HL-60 (cell line): ENCODE results near the gene PIMREG.
A peak's percentile ranks its signal among the peaks of the same experiment; 100 is the strongest.

Experiments used
- DNase-seq, 2 experiments: peaks; one replicate each; pipeline ENCODE4 v3.0.0-alpha.2; 2010 to 2020; ENCODE audit warnings: low read depth in 1 of 2, low spot score in 1 of 2
- H3K27ac ChIP-seq: fragments of 250-450 bp; sonication (Bioruptor Pico); replicated peaks from 2 replicates; pipeline ENCODE4 v1.5.1; 2020; ENCODE audit warnings: mild to moderate bottlenecking, moderate library complexity
- H3K27me3 ChIP-seq: fragments of 250-450 bp; sonication (Bioruptor Pico); 2 replicates; pipeline ENCODE4 v1.5.1; 2021; ENCODE audit warnings: mild to moderate bottlenecking, moderate library complexity; ENCODE audit not compliant: insufficient read depth, poor library complexity, severe bottlenecking
- H3K4me3 ChIP-seq: replicated peaks from 2 replicates; pipeline ENCODE4 v1.5.1; 2011; ENCODE audit warnings: mild to moderate bottlenecking, control low read depth, low read length; ENCODE audit not compliant: insufficient read depth
- GABPA ChIP-seq: IDR thresholded peaks from 2 replicates; pipeline ENCODE4 v1.6.1; 2012; ENCODE audit warnings: low read depth
- POLR2AphosphoS5 ChIP-seq: IDR thresholded peaks from 2 replicates; pipeline ENCODE4 v1.6.1; 2012; ENCODE audit warnings: low read depth
- SPI1 ChIP-seq: IDR thresholded peaks from 2 replicates; pipeline ENCODE4 v1.6.1; 2012; ENCODE audit warnings: low read depth, mild to moderate bottlenecking, borderline replicate concordance
- TF ChIP-seq, protein P1 (sequence below): IDR thresholded peaks from one replicate; pipeline ENCODE4 v1.5.1; 2011; ENCODE audit warnings: low read length, control low read depth, inconsistent platforms; ENCODE audit not compliant: insufficient read depth
- TF ChIP-seq, protein P2 (sequence below): IDR thresholded peaks from 2 replicates; pipeline ENCODE4 v1.6.1; 2012; ENCODE audit warnings: low read depth; ENCODE audit not compliant: insufficient replicate concordance

The PIMREG gene

DNA sequence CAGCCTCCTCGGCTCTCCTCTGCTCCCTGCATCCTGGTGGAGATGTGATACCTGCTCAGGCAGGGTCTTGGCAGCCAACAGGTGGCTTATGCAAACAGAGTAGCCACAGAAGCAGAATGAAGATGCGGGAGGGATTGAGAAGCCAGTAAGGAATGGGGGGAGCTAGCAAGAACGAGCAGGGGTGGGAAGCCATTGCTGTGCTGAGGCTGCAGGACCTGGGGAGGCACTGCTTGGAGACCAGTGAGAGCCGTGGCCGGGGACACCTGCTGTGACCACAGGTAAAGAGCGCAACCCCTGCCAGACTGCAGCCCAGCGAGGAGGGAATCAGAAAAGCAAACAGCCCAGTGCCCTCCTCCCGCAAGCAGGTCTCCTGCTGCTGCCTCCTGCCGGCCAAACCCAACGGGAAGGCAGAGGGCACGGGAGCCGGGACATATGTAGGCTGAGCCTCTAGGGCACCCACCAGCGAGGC, 24.0 kb upstream of the PIMREG start:
- Histone ChIP-seq H3K27ac (no peak overlapping the region), H3K4me3 (no peak overlapping the region), H3K27me3 (no peaks in the 10 kb centered on the region)
- peak in 1 of 2 experiments; percentile 1 for DNase-seq
- TF ChIP-seq GABPA: no peak
- TF ChIP-seq, protein P1, sequence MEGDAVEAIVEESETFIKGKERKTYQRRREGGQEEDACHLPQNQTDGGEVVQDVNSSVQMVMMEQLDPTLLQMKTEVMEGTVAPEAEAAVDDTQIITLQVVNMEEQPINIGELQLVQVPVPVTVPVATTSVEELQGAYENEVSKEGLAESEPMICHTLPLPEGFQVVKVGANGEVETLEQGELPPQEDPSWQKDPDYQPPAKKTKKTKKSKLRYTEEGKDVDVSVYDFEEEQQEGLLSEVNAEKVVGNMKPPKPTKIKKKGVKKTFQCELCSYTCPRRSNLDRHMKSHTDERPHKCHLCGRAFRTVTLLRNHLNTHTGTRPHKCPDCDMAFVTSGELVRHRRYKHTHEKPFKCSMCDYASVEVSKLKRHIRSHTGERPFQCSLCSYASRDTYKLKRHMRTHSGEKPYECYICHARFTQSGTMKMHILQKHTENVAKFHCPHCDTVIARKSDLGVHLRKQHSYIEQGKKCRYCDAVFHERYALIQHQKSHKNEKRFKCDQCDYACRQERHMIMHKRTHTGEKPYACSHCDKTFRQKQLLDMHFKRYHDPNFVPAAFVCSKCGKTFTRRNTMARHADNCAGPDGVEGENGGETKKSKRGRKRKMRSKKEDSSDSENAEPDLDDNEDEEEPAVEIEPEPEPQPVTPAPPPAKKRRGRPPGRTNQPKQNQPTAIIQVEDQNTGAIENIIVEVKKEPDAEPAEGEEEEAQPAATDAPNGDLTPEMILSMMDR: no peak
- no peak for TF ChIP-seq POLR2AphosphoS5
- TF ChIP-seq SPI1: no peak
- TF ChIP-seq, protein P2, sequence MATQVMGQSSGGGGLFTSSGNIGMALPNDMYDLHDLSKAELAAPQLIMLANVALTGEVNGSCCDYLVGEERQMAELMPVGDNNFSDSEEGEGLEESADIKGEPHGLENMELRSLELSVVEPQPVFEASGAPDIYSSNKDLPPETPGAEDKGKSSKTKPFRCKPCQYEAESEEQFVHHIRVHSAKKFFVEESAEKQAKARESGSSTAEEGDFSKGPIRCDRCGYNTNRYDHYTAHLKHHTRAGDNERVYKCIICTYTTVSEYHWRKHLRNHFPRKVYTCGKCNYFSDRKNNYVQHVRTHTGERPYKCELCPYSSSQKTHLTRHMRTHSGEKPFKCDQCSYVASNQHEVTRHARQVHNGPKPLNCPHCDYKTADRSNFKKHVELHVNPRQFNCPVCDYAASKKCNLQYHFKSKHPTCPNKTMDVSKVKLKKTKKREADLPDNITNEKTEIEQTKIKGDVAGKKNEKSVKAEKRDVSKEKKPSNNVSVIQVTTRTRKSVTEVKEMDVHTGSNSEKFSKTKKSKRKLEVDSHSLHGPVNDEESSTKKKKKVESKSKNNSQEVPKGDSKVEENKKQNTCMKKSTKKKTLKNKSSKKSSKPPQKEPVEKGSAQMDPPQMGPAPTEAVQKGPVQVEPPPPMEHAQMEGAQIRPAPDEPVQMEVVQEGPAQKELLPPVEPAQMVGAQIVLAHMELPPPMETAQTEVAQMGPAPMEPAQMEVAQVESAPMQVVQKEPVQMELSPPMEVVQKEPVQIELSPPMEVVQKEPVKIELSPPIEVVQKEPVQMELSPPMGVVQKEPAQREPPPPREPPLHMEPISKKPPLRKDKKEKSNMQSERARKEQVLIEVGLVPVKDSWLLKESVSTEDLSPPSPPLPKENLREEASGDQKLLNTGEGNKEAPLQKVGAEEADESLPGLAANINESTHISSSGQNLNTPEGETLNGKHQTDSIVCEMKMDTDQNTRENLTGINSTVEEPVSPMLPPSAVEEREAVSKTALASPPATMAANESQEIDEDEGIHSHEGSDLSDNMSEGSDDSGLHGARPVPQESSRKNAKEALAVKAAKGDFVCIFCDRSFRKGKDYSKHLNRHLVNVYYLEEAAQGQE: no peak

DNA sequence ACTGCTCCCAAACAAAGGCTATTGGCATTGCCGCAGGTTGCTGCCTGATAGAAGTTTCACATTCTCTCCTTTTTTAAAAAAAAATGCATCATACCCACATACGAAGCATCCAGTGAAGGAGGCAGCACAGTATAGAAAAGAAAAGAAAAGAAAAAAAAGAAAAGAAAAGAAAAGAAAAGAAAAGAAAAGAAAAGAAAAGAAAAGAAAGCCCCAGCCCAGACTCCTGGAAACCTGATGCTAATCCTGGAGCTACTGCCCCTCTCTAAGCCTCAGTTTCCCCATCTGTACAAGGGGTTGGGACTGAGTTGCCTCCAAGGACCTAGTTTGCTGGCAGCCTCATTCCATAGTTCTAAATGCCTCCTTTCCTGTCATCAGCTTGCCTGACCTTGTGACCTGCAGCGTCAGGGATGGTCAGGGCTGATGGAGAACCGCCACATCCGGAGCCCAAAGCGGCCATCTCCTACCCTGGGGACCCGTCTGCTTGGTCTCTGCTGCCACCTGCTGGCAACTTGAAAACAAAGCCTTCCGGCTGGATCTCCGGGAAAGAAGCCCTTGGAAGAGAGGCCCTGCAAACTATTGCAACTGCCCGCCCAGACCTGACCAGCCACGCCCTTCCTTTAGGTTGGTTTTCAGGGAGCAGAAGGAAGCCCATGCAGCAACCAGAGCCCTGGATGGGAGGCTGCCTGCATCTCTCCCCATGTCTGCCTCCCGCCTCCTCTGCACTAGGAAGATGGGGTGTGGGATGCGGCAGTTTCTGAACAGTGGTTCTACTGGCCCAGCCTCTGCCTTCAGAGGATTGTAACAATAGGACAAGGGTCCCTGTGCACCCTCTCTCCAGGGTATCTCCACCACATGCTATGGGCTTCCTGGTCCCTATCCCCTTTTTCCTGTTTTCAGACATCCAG, 22.3 kb upstream of the PIMREG start:
- TF ChIP-seq POLR2AphosphoS5 (no peak), GABPA (no peak), SPI1 (no peak)
- TF ChIP-seq, protein P2: no peak
- TF ChIP-seq, protein P1: peak; percentile 19
- Histone ChIP-seq H3K4me3 (no peak overlapping the region), H3K27ac (no peak overlapping the region), H3K27me3 (no peaks in the 10 kb centered on the region)
- DNase-seq: peak; percentile 15 to 33

DNA sequence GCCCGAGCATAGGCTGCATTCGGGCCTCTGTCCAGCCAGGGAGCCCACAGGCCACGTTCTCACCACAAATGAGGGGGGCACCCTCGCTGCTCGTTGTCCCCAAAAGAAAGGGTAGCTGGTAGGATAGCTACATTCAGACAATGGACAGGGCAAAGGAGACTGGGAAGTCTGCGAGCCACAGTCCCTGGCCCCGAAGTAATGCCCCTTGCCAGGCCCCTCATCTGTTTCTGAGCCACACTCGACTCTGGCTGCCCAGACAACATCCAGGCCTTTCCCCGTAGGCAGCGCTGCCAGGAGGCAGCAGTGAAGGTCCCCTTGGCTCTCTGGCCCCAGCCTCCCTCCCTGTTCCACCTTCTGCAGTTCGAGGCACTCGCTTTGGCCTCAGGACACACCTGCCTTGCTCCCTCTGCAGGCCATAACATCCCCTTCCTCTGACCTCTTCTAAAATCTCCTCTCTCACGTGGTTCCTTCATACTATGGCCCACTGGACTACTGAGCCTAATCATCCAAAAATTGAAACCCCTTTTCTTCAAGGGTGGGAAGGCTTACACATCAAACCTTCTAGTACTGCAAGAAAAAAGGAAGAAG, 21.5 kb upstream of the PIMREG start:
- TF ChIP-seq, protein P1: no peak
- TF ChIP-seq SPI1: no peak
- no peak for TF ChIP-seq POLR2AphosphoS5
- TF ChIP-seq, protein P2: no peak
- no peak for TF ChIP-seq GABPA
- Histone ChIP-seq H3K27ac (no peak overlapping the region), H3K27me3 (no peaks in the 10 kb centered on the region), H3K4me3 (no peak overlapping the region)
- DNase-seq: no peak
